ENCODE data around the gene KCNH6. TPM values are rescaled to one million over a fixed set of nuclear protein-coding genes. Genes with fewer than 3 reads are reported as not detected.

KCNH6 gene
- total RNA-seq, 2 experiments from 2014 or later, result not detected

GRCh38 chr17:63543822-63544420 lies 20.8 kb downstream of the KCNH6 start:
- CTCF ChIA-PET, result no interaction called here

GRCh38 chr17:63544467-63545301 lies 21.5 kb downstream of the KCNH6 start:
- CTCF ChIA-PET, result no interaction called here
- POLR2A ChIA-PET, result no interaction called here

More at GRCh38 chr17:63543822-63544420, 20.8 kb downstream of the KCNH6 start:
- POLR2A ChIA-PET, result no interaction called here

- CTCF ChIA-PET, result interaction anchor here (0.6 kb wide), 1 partner anchor 169 kb away, joined by 4 read pairs; no protein-coding TSS in a partner anchor
- POLR2A ChIA-PET, result interaction anchor here (0.5 kb wide), 1 partner anchor 27 kb away, joined by 3 read pairs; no protein-coding TSS in a partner anchor
Observed at GRCh38 chr17:63546308-63547082, 23.3 kb downstream of the KCNH6 start.

GRCh38 chr17:63547083-63547523 lies 23.9 kb downstream of the KCNH6 start:
- POLR2A ChIA-PET, result no interaction called here
- CTCF ChIA-PET, result no interaction called here

- POLR2A ChIA-PET, result interaction anchor here (0.5 to 1.7 kb wide), 6 partner anchors 53 to 386 kb away, joined by 4 to 7 read pairs (median 5); no protein-coding TSS in a partner anchor
Observed at GRCh38 chr17:63549289-63549945, 26.3 kb downstream of the KCNH6 start.

GRCh38 chr17:63549946-63550816 lies 27.0 kb downstream of the KCNH6 start, which contains the start of gene DCAF7:
TSS of gene DCAF7 (plus strand) at chr17:63550477. CDS start at chr17:63550678, 201 bp downstream.
- POLR2A ChIA-PET, result interaction anchor here (0.7 to 1.7 kb wide), 4 partner anchors 52 to 151 kb away, joined by 4 to 6 read pairs (median 5); no protein-coding TSS in a partner anchor
- CTCF ChIA-PET, result interaction anchor here (0.7 to 2.5 kb wide), 9 partner anchors 12 to 654 kb away, joined by 3 to 8 read pairs (median 4); partner anchors contain the start of gene TACO1

More at GRCh38 chr17:63549289-63549945, 26.3 kb downstream of the KCNH6 start:
- CTCF ChIA-PET, result interaction anchor here (0.7 to 1.9 kb wide), 5 partner anchors 11 to 653 kb away, joined by 4 to 5 read pairs (median 4); no protein-coding TSS in a partner anchor

GRCh38 chr17:63550817-63551639 lies 27.9 kb downstream of the KCNH6 start:
- CTCF ChIA-PET, result interaction anchor here (0.9 to 2.5 kb wide), 9 partner anchors 22 to 125 kb away, joined by 3 to 8 read pairs (median 4); partner anchors contain the start of gene TACO1
- POLR2A ChIA-PET, result interaction anchor here (0.6 kb wide), 1 partner anchor 1402 kb away, joined by 3 read pairs; no protein-coding TSS in a partner anchor

GRCh38 chr17:63552211-63552610 lies 29.1 kb downstream of the KCNH6 start:
- POLR2A ChIA-PET, result interaction anchor here (0.6 kb wide), 1 partner anchor 587 kb away, joined by 8 read pairs; no protein-coding TSS in a partner anchor
- CTCF ChIA-PET, result interaction anchor here (0.6 to 2.5 kb wide), 7 partner anchors 53 to 1079 kb away, joined by 3 to 8 read pairs (median 4); no protein-coding TSS in a partner anchor

GRCh38 chr17:63555500-63556156 lies 32.5 kb downstream of the KCNH6 start:
- POLR2A ChIA-PET, result no interaction called here
- CTCF ChIA-PET, result interaction anchor here (1.2 kb wide), 1 partner anchor 9 kb away, joined by 3 read pairs; no protein-coding TSS in a partner anchor

GRCh38 chr17:63557416-63557815 lies 34.3 kb downstream of the KCNH6 start:
- CTCF ChIA-PET, result no interaction called here

GRCh38 chr17:63558441-63558840 lies 35.3 kb downstream of the KCNH6 start:
- CTCF ChIA-PET, result no interaction called here

More at GRCh38 chr17:63557416-63557815, 34.3 kb downstream of the KCNH6 start:
- POLR2A ChIA-PET, result no interaction called here

GRCh38 chr17:63561819-63562218 lies 38.7 kb downstream of the KCNH6 start:
- POLR2A ChIA-PET, result no interaction called here
- CTCF ChIA-PET, result no interaction called here

More at GRCh38 chr17:63558441-63558840, 35.3 kb downstream of the KCNH6 start:
- POLR2A ChIA-PET, result no interaction called here

- CTCF ChIA-PET, result no interaction called here
- POLR2A ChIA-PET, result interaction anchor here (0.6 kb wide), 1 partner anchor 452 kb away, joined by 3 read pairs; no protein-coding TSS in a partner anchor
Observed at GRCh38 chr17:63563339-63563738, 40.2 kb downstream of the KCNH6 start.

GRCh38 chr17:63564562-63564961 lies 41.4 kb downstream of the KCNH6 start:
- ChIA-PET CTCF (interaction anchor here (0.9 to 1.0 kb wide), 2 partner anchors 9 to 60 kb away, joined by 3 read pairs; no protein-coding TSS in a partner anchor), POLR2A (no interaction called here)

- CTCF ChIA-PET, result no interaction called here
- POLR2A ChIA-PET, result no interaction called here
Observed at GRCh38 chr17:63567229-63567628, 44.1 kb downstream of the KCNH6 start.

GRCh38 chr17:63568563-63568962 lies 45.4 kb downstream of the KCNH6 start:
- CTCF ChIA-PET, result no interaction called here

More at GRCh38 chr17:63568563-63568962, 45.4 kb downstream of the KCNH6 start:
- POLR2A ChIA-PET, result no interaction called here
